ENCODE results near the gene LPAR5. TPM values are rescaled to one million over a fixed set of nuclear protein-coding genes. Genes with fewer than 3 reads are reported as not detected.
A peak's percentile ranks its signal among the peaks of the same experiment; 100 is the strongest.

The LPAR5 gene
- total and polyA plus RNA-seq, 2 of the 13 experiments (the other 11 are each of a cell fraction or from before 2014, with no cell fraction given), result 0.09 to 0.32 TPM

GRCh38 chr12:6676962-6677361 lies 41.2 kb upstream of the LPAR5 start:
- ATAC-seq (no peak), DNase-seq (ENCODE audit: low spot score) (no peak), FAIRE-seq (no peak)
- intact Hi-C loops (cut with micrococcal nuclease; ENCODE audit: unreplicated experiment), result no loop called here
- H3K36me3 ChIP-seq (replicated peaks in 1 of 2; ENCODE audit: control insufficient read depth in 1 of 2, insufficient read depth in 2 of 2, low read length in 2 of 2), result peaks cover 33 to 88% of the 10 kb centered on the region in 2 experiments
- H3K79me2 ChIP-seq (ENCODE audit: insufficient read depth, low read length), result peaks cover 24% of the 10 kb centered on the region
- no peaks in the 10 kb centered on the region for H3K27me3 ChIP-seq (ENCODE audit: control insufficient read depth in 1 of 2, insufficient read depth in 2 of 2, low read length in 2 of 2)
- no TSS peak for BruUV-seq (replicated peaks)
- WGBS (ENCODE audit: low lambda C conversion rate), result 97% methylated on average over 5 of the region's 5 CpGs
- H4K20me1 ChIP-seq (ENCODE audit: insufficient read depth, low read length), result no peaks in the 10 kb centered on the region
- CTCF ChIA-PET (ENCODE audit: low intra/inter-chr PET ratio, low total read pairs), result no interaction called here
- no peak for TF ChIP-seq KDM2A (CRISPR knock-in tag; IDR thresholded peaks at IDR 0.05; ENCODE audit: borderline replicate concordance, low read depth)
- TF ChIP-seq KDM5A (IDR thresholded peaks at IDR 0.05; ENCODE audit: borderline replicate concordance, low read length), result no peak
- peak; percentile 89 for TF ChIP-seq ZNF629 (CRISPR knock-in tag; conservative IDR thresholded peaks at IDR 0.05)
- H3K9ac ChIP-seq (ENCODE audit: insufficient read depth, low read depth, low read length), result no peak overlapping the region
- POLR2A ChIA-PET, result no interaction called here
- no peaks in the 10 kb centered on the region for H3K4me1 ChIP-seq (ENCODE audit: insufficient read depth, low read length)
- H3K27ac ChIP-seq (ENCODE audit: extremely low read length, insufficient read depth, low read length), result no peak overlapping the region
- H2AFZ ChIP-seq (ENCODE audit: low read length), result no peak overlapping the region
- no peak overlapping the region for H3K4me3 ChIP-seq (replicated peaks in 1 of 3; ENCODE audit: insufficient read depth in 1 of 3, low read depth in 2 of 3, low read length in 3 of 3)
- H3K9me3 ChIP-seq (ENCODE audit: low read length), result no peaks in the 10 kb centered on the region
- H3K4me2 ChIP-seq (ENCODE audit: low read depth, low read length), result no peak overlapping the region
- in situ Hi-C loops (cut with HindIII; ENCODE audit: extremely low pct_ligation_motif_present, low pct_unique_long_range_greater_than_20kb), result no loop called here

- Histone ChIP-seq H3K36me3 (replicated peaks in 1 of 2; ENCODE audit: control insufficient read depth in 1 of 2, insufficient read depth in 2 of 2, low read length in 2 of 2) (peaks cover 35 to 97% of the 10 kb centered on the region in 2 experiments), H3K27me3 (ENCODE audit: control insufficient read depth in 1 of 2, insufficient read depth in 2 of 2, low read length in 2 of 2) (no peaks in the 10 kb centered on the region), H3K4me2 (ENCODE audit: low read depth, low read length) (no peak overlapping the region), H3K9me3 (ENCODE audit: low read length) (no peaks in the 10 kb centered on the region), H2AFZ (ENCODE audit: low read length) (no peak overlapping the region), H3K27ac (ENCODE audit: extremely low read length, insufficient read depth, low read length) (no peak overlapping the region), H3K4me3 (replicated peaks in 1 of 3; ENCODE audit: insufficient read depth in 1 of 3, low read depth in 2 of 3, low read length in 3 of 3) (no peak overlapping the region), H4K20me1 (ENCODE audit: insufficient read depth, low read length) (no peaks in the 10 kb centered on the region), H3K79me2 (ENCODE audit: insufficient read depth, low read length) (no peaks in the 10 kb centered on the region), H3K4me1 (ENCODE audit: insufficient read depth, low read length) (no peaks in the 10 kb centered on the region), H3K9ac (ENCODE audit: insufficient read depth, low read depth, low read length) (no peak overlapping the region)
- in situ Hi-C loops (cut with HindIII; ENCODE audit: extremely low pct_ligation_motif_present, low pct_unique_long_range_greater_than_20kb), result no loop called here
- ATAC-seq (no peak), FAIRE-seq (no peak), DNase-seq (ENCODE audit: low spot score) (no peak)
- BruUV-seq (replicated peaks), result no TSS peak
- intact Hi-C loops (cut with micrococcal nuclease; ENCODE audit: unreplicated experiment), result no loop called here
- WGBS (ENCODE audit: low lambda C conversion rate), result over 99% methylated on average over 18 of the region's 18 CpGs
- ChIA-PET POLR2A (interaction anchor here (2.0 kb wide), 1 partner anchor 17 kb away, joined by 6 read pairs; the partner anchor contains the start of gene ZNF384), CTCF (ENCODE audit: low intra/inter-chr PET ratio, low total read pairs) (no interaction called here)
- TF ChIP-seq, protein P1, sequence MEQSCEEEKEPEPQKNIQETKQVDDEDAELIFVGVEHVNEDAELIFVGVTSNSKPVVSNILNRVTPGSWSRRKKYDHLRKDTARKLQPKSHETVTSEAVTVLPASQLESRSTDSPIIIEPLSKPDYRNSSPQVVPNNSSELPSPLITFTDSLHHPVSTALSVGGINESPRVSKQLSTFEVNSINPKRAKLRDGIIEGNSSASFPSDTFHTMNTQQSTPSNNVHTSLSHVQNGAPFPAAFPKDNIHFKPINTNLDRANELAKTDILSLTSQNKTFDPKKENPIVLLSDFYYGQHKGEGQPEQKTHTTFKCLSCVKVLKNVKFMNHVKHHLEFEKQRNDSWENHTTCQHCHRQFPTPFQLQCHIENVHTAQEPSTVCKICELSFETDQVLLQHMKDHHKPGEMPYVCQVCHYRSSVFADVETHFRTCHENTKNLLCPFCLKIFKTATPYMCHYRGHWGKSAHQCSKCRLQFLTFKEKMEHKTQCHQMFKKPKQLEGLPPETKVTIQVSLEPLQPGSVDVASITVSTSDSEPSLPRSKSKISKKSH (CRISPR knock-in tag; IDR thresholded peaks at IDR 0.05; ENCODE audit: borderline replicate concordance), result no peak
- no peak for TF ChIP-seq PRDM10 (CRISPR knock-in tag; IDR thresholded peaks at IDR 0.05; ENCODE audit: low read depth)
These were observed 36.4 kb upstream of the LPAR5 start for GRCh38 chr12:6672143-6672542.

All from HepG2 (cell line).